GM21381 (cell line): ENCODE measurements around the gene MDFIC.

ENCODE experiments used
- ATAC-seq: cut with Tn5 transposase; IDR thresholded peaks from one replicate; pipeline ENCODE4 v1.9.1; 2021; ENCODE audit warnings: mild to moderate bottlenecking, moderate library complexity; ENCODE audit not compliant: unreplicated experiment

The MDFIC gene

DNA sequence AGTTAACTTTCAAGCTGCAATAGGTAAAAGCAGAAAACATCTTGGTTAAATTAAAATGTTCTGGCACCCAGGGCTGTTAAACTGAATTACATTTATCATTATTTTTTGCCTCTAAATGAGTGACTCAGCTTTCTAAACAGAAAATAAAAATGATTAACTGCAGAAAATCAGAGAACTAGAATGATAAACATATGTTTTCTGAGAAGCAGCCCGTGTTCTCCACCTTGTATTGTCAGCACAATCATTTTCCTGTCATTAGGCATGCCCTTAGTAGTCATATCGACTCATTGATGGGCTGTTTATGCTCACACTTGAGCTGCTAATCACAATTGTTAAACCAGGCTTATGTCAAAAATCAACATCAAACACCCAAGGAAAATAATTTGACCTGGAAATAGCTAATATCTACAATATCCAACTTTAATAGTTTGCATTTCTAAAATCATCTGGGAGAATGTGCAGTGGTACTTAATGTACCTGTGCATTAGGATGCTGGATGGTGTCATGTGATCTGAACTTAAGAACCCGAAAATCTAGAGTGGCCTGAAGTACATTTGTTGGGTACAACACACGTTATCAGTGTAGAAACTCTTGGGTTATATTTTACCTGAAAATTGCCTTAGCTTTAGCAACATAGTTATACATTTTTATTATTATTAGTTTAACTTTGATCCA lies 2.3 kb downstream of the MDFIC start:
- no peak for ATAC-seq

DNA sequence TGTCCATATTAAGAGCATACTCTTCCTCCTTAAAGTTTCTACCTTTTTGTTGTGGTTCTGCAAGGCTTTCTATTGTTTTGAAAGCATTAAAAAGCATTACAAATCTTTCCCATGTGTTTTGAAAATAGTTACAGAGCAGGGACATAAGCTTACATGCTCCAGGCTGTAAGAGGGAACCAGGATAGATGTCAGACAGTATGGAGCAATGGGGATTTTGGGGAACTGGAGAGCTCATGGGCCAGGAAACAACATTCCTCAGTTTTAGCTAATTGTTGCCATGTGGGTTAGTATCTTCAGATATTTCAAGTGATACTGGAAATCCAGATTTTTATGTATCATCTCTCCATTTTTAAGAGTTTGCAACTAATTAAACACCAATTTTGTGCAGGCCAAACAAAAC lies 3.5 kb downstream of the MDFIC start:
- ATAC-seq, result no peak

DNA sequence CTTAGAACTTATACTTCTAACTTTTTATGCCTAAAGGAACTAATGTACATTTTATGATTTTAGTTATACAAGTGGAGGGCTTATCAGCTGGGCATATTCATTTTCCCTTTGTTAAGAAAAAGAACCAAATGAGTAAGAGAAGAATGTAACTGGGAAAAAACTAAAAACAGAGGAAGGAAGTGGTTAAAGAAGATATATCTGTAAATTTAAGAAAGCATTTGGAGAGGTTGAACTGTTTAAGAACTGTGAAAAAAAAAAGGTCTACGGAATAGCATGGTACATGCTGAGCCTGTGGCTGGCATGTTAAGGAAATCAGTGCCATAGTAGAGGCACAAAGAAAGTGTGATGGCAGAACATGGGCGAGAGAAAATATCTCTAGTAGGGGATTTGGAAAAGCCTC lies 6.2 kb downstream of the MDFIC start:
- ATAC-seq, result no peak

DNA sequence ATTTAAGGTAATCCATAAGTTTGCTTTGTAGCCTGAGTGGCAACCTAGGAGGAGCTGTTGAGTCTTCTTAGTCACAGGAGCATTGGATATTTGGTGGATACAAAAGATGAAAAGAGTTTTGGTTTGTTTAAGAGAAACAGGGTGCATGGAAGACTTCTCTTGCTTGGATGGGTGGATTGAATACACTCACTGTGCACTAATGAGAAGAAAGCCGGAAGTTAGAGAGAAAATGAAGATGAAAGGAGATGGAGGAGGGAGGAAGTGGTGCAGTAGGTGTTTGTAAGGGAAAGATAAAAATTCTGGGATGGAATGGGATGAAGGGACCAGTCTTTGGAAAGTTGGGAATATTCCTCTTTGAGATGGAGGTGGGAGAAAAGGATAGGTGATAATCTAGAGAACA lies 7.7 kb downstream of the MDFIC start:
- ATAC-seq, result no peak

DNA sequence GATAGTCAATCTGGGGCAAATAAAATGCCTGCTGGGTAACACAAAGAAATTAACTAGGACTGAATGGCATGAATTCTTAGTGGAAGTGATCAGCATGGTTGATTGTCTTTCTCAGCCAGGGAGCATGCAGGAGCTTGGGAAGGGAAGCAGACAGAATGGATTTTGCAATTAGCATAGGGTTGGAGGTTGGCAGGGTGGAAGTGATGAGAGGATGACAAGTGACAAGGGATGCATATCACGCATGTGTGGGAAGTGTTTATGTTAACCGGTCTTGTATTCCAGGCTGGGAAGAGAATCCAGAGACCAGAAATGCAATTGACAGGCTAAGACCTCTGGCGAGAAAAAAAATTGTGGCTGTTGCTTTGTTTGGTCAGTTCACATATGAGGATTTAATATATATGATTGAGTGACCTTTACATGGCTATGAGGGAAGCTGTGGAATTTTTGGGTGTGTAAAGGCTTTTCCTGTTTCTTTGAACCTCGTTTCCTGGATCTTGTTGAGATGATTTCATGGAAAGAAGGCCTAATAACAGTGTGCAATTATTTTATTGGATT lies 8.3 kb downstream of the MDFIC start:
- ATAC-seq, result no peak

DNA sequence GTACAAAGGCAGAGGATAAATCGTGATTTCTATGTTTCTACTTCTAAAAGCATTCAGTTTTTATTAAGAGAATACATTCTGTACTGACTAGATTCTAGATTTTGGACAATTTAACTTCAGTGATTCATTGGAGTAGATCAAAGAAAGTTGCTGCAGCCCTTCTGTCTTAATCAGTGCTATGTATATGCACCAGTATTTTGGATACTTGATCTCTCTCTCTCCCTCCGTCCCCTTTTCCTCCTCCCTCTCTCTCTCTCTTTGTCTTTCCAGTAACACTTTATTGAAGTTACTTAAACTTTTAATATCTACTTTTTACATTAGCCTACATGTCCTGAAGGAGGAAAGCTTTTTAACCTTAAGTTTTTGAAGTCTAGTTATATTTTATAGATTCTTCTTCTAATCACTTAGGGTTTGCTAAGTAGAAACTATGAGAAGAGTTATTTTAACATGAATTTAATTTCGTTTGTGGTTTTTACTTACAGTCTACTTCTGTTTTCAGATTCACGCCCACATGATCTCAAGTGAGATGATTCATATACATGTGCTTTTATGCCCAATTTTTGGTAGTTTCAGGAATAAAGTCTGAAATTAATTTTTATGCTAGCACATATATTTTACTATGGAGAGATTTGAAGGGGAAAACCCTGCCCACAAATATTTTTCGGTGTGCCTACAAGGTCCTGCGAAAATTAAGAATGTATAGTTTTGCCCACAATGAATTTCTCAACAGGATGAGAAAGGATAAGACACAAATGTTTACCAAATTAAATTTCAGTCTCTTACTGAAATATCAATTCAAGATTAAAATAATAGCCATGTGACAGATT lies 9.1 kb downstream of the MDFIC start:
- ATAC-seq, result peak; percentile 43

DNA sequence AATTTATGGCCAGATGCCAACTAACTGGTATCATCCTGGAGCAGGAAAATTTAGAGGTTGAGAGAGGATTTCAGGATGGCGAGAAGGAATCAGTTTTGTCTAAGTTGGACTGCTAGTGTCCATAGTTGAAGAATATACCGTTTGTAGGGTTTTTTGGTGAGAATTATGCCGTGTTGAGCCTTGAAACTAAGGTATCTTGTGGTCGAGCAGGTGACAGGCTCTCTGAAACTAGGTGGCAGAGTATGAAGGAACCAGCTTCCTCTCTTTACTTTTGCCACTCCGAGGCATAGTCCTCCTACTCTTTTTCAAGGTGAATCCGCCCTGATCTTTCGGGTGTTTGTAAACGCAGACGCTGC lies 9.7 kb downstream of the MDFIC start:
- ATAC-seq, result peak; percentile 74

DNA sequence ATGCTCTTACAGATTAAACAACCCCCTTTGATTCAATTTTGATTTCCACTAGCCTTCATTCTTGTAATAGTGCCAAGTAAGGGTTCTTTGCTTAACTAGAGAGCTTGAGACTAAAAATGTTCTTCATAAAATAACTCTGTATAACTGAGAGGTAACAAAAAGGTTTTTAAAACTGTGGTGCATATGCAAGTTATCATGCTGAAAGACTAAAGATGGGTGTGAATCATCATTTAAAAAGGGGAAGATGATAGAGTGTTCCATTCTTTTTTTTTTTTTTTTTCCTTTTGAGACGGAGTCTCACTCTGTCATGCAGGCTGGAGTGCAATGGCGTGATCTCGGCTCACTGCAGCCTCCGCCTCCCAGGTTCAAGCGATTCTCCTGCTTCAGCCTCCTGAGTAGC lies 11.1 kb downstream of the MDFIC start:
- ATAC-seq, result no peak

DNA sequence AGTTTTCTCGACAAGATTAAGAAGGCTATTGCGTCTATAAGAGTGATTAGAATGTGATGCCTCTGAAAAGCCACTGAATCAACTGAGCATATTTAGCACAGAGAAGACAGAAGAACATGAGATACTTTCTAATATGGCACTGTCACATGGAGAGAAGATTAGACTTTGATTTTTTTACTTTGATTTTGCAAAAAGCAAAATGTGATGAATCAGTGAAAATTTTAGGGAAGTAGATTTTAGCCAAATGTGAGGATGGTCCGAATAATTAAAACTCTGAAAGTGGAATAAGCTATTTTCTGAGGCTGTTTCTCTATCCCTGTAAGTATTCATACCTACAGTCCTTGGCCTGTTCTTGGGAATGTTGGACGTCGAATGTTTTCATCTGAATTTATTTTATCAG lies 11.8 kb downstream of the MDFIC start:
- no peak for ATAC-seq

DNA sequence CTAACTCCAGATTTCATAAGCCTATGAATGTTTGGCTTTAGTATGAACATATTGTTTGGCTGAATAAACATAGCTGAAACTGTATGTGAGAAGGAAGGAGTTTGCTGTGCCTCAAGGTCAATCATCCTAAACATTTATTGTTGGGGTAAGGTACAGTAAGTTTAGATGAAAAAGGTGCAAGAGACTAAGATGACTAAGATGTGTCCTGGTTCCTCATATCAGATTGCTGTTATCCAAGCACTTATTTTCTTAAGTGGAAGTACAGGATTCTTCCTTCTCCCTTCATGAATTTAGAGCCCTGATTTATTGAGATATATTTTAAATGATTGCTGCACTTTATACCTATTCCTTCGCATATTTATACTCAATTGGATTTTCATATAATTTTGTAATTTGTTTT lies 12.2 kb downstream of the MDFIC start:
- no peak for ATAC-seq

DNA sequence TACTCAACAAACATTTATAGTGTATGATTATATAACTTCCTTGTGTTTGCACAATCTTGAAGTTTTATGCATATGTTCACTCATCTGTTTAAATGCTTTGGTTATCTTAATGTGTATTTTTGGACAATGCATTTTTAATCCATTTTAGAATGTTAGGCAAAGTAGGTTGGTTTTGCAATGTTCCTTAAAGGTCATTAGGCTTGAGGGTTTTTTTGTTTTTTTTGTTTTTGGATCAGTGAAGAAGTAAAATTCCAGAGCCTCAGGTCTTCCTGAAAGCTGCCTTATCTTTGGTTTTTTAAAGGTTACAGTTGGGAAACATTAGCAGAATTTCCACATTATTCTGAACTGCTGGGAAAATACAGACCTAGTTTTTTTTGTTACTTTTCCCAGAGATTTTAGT lies 12.8 kb downstream of the MDFIC start:
- no peak for ATAC-seq

DNA sequence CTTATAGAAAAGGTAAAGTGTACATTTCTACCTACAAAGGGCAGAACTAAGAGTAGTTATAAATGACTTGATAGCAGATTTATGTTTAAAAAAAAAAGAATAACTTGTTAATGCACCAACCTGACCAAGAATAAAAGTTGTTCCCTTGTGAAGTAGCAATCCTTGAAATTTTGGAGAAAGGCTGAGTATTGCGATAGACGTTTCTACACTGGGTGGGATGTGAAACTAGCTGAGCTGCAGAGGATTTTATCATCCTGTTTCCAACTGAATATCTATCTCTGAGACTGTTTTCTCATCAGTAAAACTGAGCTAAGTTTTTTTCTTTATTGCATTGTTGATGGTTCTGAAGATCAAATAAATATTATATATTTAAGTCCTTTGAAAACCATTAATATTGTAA lies 14.6 kb downstream of the MDFIC start:
- no peak for ATAC-seq

DNA sequence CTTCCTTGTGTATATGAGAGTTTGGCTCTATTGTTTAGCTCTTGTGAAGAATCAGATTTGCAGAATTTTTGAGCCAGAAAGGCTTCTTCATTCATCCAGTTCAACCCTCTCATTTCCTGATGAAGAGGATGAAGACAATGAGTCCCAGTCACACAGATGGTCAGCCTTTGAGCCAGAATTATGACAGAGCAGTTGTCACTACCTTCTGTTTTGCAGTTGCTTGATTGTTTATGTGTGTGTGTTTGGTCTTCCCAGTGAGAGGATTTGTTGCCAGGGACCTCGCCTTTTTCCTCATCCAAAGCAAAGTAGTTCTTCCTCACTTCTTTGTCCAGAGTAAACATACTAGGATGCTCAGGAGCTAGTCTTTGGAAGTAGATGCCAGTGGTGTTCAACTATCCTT lies 15.6 kb downstream of the MDFIC start:
- no peak for ATAC-seq

DNA sequence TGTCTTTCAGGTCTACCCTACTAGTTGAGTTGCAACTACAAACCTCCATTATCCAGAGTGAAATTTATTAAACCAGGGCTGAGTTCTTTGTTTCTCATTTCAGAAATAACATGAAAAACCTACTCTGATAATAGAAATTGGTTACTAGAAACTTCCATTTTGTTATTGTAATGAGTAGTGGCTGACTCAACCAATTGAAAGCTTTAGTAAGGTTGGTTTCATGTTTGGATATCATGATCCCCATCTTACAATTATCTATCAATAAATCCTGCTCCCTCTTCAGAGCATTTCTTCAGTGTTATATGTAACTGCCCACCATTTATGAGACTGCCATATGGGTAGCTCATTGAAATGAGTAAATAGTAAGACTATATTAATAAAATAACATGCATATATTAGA lies 16.9 kb downstream of the MDFIC start:
- no peak for ATAC-seq

DNA sequence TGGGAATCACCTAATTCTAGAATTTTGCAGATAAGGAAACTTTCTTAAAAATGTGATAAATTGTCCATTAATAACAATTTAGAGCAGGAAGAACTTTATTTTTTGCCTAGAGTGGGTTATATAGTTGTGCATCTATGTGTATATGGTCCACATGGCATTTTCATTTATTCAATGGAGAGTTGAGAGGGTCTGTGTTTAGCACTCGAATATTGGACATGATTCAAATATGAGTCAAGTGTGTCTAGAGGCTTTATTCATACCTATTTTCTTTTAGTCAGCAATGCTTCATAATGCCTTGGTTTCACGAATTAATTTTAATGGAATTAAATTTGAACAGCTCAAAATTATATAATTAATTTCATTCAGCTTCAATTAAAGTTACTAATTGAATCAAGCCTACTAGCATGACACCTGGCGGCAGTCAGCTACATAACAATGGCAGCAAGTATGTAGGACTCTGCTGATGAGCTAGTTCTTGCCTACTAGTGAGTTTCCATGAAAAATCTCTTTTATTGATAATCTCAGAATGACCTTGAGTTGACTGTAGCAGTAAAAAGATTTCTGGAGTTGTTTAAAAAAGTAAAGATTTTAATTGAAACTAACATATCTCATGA lies 17.7 kb downstream of the MDFIC start:
- ATAC-seq, result no peak

DNA sequence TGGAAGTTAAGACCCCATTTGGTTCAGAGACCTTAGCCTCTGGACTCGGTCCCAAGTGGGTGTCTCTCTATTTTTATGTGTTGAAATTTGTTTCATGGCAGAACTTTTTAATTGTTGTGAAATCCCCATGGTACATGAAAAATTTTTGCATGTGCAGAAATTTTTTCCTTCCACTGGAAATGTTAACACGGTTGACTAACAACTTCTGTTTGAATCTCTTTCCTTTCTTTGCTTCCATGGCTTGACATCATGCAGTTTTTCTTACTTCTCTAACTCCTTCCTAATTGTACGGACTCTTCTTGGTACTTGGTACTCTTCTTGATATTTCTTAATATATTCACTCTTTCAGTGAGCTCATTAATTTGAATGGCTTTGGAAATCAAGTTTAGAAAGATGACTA lies 18.3 kb downstream of the MDFIC start:
- no peak for ATAC-seq

DNA sequence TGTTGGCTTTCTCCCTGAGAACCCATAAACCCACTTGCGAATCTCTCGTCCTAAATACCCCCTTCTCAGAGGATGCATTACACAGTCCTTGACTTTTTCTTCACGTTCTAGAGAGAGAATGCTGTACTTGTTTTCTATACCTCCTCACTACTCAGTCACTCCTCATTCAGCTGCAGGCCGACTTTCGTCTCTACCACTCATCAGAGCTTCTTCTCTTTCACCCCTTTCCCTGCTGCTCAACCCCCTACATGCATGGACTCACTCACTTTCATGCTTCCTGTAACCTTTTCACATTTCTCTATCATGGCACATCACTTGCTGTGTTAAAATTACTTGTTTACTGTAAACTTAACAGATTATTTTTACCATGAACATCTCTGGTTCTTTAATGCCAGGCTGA lies 19.8 kb downstream of the MDFIC start:
- ATAC-seq, result peak; percentile 36

DNA sequence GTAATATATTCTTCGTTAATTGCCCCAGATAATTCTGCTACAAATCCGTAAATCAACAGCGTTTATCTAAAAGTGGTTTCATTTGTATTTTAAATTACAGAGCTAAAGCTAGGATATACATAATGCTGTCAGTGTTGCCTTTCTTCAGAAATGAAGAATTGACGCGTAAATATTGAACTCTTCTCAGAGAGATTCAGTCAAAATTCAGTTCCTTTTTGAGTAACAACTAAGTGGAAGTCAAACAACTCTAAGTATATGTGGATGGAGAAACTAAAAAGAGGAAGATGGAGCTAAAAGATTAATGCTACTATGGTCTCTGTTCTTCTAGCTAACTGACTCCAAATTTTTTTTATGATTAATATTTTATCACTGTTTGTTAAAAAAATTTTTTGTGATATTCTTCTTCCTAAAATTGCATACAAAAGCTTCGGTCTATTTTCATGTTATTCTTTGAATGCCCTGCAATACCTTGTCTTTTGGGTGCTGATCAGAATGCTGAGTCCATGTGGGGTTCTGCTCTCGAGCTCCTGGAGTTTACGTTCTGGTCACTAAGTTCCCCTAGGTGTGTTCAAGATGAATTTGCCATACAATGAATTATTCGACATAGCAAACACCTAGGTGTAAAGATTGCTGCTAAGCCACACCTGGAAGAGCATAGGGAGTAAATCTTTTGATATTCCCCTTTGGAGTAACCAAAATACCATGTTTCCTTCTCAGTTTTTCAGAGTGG lies 20.7 kb downstream of the MDFIC start:
- peak; percentile 61 for ATAC-seq

DNA sequence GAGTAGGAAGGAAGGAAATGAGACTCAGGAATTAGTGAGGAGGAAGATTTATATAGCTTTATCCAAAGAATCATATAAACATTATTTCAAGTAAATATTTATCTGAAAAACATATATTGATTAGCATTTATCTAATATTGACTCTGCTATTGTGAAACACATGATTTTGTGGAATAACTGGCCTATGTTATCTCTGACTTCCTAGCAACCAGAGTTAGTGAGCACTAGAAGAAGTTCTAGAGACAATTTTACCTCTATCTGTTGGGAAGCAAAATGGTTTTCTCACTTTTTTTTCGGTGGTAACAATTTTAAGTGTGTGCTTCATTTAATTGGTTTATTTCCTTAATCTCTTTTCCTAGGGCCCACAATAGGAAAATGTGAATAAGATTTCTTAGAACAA lies 21.6 kb downstream of the MDFIC start:
- no peak for ATAC-seq

DNA sequence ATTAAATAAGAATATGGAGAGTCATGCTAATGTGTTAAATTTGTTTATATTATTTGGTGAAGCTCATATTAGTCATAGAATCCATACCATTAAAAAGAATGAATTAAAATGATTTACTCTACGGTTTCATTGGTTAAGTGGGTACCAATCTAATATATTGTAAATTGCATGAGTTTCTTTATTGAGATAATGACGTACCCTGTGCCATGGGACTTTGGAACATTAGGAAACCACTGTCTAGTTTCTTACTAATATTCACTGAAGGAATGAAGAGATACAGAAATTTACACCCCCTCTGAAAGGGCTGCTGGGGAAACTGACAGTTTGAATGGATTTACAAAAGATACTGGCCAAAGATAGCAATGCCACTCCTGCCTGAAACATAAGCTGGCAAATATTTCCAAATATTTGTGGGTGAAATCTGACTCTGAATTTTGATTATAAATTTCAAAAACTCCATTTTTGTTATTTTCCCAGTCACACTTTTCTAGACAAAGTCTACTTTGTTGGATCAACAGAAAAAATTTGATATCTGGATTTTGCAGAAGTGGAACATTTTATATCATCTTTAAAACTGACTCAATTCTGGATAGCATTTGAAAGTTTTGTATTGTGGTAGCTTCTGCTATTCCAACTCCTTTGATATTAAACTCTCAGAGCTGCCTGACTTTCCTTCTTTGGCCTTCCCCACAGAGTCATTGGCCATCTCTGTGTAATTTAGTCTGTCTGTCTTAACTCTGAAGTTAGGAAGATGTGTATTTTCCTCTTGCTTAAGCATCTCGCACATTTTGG lies 22.3 kb downstream of the MDFIC start:
- ATAC-seq, result no peak
